GM21360 (cell line): ENCODE results near the gene SCYGR1.
"Not testable (repeated sequence)": the region's sequence is repeated elsewhere in the genome, so short reads cannot be mapped to it uniquely, and the experiment has no call there.

Experiments used
- ATAC-seq: cut with Tn5 transposase; IDR thresholded peaks from one replicate; pipeline ENCODE4 v1.9.1; 2021; ENCODE audit warnings: mild to moderate bottlenecking, moderate library complexity; ENCODE audit not compliant: unreplicated experiment

The SCYGR1 gene

DNA sequence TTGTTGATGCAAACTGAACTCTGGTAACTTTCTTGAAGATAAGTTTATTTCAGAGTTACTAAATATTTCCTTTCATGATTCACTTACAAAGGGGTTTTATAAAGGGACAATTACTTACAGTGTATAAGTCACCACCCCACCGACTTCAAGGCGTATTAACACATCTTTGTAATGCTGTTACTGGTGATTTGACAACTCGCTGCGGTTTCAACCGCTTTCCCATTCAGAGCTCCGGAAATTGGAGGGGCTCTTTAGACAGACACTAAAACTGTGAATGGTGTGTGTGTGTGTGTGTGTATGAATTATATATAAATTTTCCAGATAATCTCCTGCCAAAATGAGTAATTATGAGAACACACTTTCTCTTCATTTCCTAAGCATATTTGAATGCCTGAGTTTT, 13.6 kb downstream of the SCYGR1 start:
- ATAC-seq = no peak

GRCh38 chr2:227373389-227373788, 14.4 kb downstream of the SCYGR1 start:
- ATAC-seq = no peak

DNA sequence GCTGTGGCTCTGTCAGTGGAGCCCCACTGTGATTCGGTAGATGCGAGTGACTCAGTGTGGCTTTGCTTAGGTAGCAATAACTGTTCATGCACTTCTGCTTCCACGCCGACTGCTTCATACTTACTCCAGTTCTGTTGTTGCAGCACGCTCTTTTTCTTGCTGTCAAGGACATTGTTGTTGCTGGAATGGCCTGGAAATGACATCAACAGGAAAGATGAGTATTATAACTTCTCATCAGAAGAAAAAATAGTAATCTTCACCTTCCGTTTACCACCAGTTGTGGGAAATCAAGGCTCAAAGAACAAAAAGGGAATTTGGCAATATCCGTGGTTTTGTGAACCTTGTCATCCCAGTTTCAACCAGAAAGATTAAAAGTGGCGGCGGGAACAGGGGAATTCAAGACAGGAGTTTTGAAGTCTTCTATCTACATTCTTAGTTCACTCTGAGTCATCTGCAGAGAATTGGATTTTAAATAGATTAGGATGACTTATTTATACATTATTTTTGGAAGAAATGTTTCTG, 16.9 kb downstream of the SCYGR1 start:
- ATAC-seq = no peak

DNA sequence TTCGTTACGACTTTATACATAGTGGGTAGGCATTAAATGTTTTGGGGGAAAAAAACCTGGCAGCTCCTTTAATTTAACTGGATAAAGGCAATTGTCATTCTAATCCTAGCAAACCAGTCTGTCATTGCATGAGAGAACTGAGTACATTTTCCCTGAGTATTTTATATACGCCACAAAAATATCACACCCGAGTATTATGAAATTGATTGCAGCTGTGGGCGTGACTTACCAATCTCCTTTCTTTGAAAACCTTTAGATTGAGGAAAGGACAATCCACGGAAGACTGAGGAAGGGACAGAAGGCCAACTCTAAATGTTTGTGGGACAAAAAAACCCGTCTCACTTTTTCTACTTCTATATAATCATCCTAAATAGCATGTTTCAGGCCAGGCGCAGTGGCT, 17.7 kb downstream of the SCYGR1 start:
- ATAC-seq = no peak

- no peak for ATAC-seq
These were observed 19.2 kb downstream of the SCYGR1 start for GRCh38 chr2:227368574-227368973.

DNA sequence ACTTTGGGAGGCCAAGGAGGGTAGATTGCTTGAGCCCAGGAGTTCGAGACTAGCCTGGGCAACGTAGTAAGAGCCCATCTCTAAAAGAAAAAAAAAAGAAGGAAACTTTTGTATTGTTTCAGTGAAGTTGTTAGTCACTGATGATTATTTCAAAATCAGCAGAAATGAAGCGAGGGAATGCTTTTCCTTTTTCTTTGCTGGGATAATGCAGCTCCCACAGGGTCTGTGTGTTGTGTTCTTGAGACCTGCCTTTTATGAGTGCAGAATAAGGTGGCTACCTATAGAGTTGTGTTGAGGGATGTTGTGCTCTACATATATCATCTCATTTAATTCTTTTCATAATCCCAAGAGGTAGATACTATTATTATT, 20.3 kb downstream of the SCYGR1 start:
- no peak for ATAC-seq

GRCh38 chr2:227366769-227367426, 20.9 kb downstream of the SCYGR1 start:
- ATAC-seq = no peak

- no peak for ATAC-seq
These were observed 21.9 kb downstream of the SCYGR1 start for GRCh38 chr2:227365833-227366232.

- not testable (repeated sequence) for ATAC-seq
These were observed 23.0 kb downstream of the SCYGR1 start for GRCh38 chr2:227364585-227365263.

- ATAC-seq = no peak
These were observed 24.0 kb downstream of the SCYGR1 start for GRCh38 chr2:227363756-227364155.

DNA sequence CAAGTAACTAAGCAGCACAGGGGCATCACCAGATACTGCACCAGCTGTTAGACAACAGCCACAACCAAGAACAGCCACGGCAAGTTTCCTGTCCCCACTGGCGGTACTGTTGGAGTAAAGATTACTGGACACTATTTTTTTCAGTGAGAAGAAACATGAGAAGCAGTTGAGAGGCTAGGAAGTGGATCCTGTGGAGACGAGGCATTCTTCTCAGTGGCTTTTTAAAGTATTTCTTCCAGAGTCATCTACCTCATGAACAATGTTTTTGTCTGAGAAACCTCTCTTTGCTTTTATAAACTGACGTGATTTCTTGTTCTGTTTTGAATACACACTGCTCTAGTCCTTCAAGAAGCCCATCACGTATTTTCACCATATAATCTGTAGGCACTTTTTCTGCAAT, 27.4 kb downstream of the SCYGR1 start:
- no peak for ATAC-seq

GRCh38 chr2:227351639-227352038, 36.1 kb downstream of the SCYGR1 start:
- ATAC-seq = peak; percentile 96

DNA sequence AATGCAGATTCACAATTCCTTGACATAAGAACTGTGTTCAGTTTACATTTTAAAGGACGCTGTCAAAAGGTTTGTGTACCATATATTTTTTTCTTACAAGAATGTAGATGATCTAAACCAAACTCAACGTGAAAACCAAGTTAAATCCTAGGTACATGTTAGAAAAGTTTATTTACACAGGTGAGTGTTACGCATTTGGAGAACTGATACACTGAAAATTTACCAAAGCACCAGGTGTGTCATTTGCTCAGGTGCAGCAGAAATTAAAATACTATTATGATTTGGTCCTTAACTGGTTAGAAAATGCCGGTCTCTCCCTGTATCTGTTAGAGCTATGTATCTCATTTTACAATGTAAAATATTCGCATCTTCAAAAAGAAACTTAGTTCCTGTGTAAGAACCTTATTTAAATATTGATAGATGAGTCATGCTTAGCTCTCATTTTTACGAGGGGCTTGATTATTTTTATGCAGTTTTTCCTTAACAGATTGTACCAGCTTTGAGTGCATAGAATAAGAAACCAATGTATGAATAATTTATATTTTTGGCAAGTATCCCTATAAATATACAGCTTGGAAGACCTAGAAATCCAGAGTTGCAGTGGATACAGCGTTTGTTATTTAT, 37.6 kb downstream of the SCYGR1 start:
- ATAC-seq = no peak

DNA sequence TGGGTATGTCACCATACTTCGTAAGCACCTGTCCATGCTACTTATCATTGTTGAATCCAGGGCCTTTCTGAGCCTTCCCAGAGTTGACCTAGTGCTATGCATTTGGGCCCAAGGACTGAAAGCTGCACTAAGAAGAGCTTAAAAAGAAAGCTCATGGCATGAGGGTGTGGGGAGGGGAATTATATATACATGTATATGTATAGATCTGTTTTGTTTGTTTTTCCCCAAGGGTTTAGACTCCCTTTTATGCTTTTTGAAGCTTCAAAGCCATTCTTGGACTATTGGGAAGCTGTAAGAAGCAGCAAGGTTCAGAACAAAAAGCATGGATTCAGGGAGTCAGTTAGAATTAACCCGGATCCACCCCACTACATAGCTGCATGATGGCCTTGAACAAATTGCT, 39.4 kb downstream of the SCYGR1 start:
- no peak for ATAC-seq

- no peak for ATAC-seq
These were observed 40.6 kb downstream of the SCYGR1 start for GRCh38 chr2:227347117-227347516.

GRCh38 chr2:227344231-227344630, 43.5 kb downstream of the SCYGR1 start:
- ATAC-seq = no peak

- no peak for ATAC-seq
These were observed 46.2 kb downstream of the SCYGR1 start for GRCh38 chr2:227341553-227341952.

GRCh38 chr2:227340106-227340505, 47.6 kb downstream of the SCYGR1 start:
- ATAC-seq = no peak

DNA sequence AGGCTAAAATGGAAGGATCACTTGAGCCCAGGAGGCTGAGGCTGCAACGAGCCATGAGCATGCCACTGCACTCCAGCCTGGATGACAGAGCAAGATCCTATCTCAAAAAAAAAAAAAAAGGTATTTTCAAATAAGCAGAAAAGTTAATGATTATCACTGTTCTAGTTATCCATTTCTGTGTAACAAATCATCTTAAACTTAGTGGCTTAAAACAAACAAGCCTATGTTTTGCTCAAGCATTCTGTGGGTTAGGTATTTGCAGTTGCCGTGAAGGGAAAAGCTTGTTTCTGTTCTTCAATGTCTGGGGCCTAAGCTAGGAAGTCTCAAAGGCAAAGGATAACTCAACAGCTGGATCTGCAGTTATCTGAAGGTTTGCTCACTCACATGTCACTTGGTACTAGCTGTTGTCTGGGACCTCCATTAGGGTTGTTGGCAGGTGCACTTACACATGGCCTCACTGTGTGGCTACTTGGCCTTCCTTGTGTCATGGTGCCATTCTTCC, 48.6 kb downstream of the SCYGR1 start:
- no peak for ATAC-seq
